HL-60 (cell line): ENCODE results near the gene PRELID2.

Experiments
- GABPA ChIP-seq: IDR thresholded peaks from 2 replicates; pipeline ENCODE4 v1.6.1; 2012; ENCODE audit warnings: low read depth
- POLR2AphosphoS5 ChIP-seq: IDR thresholded peaks from 2 replicates; pipeline ENCODE4 v1.6.1; 2012; ENCODE audit warnings: low read depth
- REST ChIP-seq: IDR thresholded peaks from 2 replicates; pipeline ENCODE4 v1.6.1; 2012; ENCODE audit warnings: low read depth; ENCODE audit not compliant: insufficient replicate concordance
- SPI1 ChIP-seq: IDR thresholded peaks from 2 replicates; pipeline ENCODE4 v1.6.1; 2012; ENCODE audit warnings: low read depth, mild to moderate bottlenecking, borderline replicate concordance
- TF ChIP-seq, protein P1 (sequence below): IDR thresholded peaks from one replicate; pipeline ENCODE4 v1.5.1; 2011; ENCODE audit warnings: low read length, control low read depth, inconsistent platforms; ENCODE audit not compliant: insufficient read depth

DNA sequence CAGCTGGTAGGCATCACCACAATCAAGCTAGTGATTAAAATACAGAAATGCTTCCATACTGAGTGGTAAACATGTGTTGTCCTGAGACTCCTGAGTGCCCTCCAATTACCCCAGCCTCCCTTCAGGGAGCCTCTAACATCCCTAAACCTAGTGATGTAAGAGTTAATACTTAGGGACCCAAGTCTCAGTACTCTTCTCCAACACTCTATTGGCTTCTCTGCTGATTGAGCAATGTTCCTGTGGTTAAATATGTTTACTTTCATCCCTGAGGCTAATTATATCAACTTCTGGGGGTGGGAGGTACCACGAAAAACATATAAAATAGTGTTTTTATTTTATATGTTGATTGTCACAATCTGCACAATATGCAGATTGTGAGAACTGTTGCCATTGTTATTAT is 32.7 kb upstream of the PRELID2 start:
- TF ChIP-seq, protein P1, sequence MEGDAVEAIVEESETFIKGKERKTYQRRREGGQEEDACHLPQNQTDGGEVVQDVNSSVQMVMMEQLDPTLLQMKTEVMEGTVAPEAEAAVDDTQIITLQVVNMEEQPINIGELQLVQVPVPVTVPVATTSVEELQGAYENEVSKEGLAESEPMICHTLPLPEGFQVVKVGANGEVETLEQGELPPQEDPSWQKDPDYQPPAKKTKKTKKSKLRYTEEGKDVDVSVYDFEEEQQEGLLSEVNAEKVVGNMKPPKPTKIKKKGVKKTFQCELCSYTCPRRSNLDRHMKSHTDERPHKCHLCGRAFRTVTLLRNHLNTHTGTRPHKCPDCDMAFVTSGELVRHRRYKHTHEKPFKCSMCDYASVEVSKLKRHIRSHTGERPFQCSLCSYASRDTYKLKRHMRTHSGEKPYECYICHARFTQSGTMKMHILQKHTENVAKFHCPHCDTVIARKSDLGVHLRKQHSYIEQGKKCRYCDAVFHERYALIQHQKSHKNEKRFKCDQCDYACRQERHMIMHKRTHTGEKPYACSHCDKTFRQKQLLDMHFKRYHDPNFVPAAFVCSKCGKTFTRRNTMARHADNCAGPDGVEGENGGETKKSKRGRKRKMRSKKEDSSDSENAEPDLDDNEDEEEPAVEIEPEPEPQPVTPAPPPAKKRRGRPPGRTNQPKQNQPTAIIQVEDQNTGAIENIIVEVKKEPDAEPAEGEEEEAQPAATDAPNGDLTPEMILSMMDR = no peak
- no peak for TF ChIP-seq POLR2AphosphoS5
- TF ChIP-seq REST = no peak
- no peak for TF ChIP-seq SPI1
- no peak for TF ChIP-seq GABPA
